Measurements from ENCODE around the gene MYO15A.
A peak's percentile ranks its signal among the peaks of the same experiment; 100 is the strongest.
"Not testable (repeated sequence)": the region's sequence is repeated elsewhere in the genome, so short reads cannot be mapped to it uniquely, and the experiment has no call there.

The MYO15A gene

DNA sequence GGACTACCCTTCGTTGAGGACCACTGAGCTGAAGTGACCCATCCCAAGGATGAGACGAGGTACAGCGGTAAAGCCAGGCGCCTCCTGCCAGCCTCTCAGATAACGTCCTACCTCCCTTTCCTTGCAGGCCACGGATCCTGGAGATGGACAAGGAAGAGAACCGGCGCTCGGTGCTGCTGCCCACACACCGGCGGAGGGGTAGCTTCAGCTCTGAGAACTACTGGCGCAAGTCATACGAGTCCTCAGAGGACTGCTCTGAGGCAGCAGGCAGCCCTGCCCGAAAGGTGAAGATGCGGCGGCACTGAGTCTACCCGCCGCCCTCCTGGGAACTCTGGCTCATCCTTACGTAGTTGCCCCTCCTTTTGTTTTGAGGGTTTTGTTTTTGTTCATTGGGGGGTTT, 99.5 kb downstream of the MYO15A start:
- Histone ChIP-seq H3K4me3 (ENCODE audit: severe bottlenecking) (no peak overlapping the region), H3K9me3 (ENCODE audit: severe bottlenecking) (no peaks in the 10 kb centered on the region), H3K27me3 (ENCODE audit: insufficient read depth, poor library complexity, severe bottlenecking) (no peaks in the 10 kb centered on the region), H3K36me3 (ENCODE audit: low read depth) (peaks cover 57% of the 10 kb centered on the region), H3K4me1 (ENCODE audit: insufficient read depth, poor library complexity, severe bottlenecking) (no peaks in the 10 kb centered on the region), H3K27ac (ENCODE audit: poor library complexity, severe bottlenecking) (no peak overlapping the region)
- TF ChIP-seq, protein P1, sequence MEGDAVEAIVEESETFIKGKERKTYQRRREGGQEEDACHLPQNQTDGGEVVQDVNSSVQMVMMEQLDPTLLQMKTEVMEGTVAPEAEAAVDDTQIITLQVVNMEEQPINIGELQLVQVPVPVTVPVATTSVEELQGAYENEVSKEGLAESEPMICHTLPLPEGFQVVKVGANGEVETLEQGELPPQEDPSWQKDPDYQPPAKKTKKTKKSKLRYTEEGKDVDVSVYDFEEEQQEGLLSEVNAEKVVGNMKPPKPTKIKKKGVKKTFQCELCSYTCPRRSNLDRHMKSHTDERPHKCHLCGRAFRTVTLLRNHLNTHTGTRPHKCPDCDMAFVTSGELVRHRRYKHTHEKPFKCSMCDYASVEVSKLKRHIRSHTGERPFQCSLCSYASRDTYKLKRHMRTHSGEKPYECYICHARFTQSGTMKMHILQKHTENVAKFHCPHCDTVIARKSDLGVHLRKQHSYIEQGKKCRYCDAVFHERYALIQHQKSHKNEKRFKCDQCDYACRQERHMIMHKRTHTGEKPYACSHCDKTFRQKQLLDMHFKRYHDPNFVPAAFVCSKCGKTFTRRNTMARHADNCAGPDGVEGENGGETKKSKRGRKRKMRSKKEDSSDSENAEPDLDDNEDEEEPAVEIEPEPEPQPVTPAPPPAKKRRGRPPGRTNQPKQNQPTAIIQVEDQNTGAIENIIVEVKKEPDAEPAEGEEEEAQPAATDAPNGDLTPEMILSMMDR (IDR thresholded peaks at IDR 0.05; ENCODE audit: poor library complexity, severe bottlenecking) = no peak
- ATAC-seq (ENCODE audit: low read depth) (no peak), DNase-seq (ENCODE audit: low spot score) (no peak)

DNA sequence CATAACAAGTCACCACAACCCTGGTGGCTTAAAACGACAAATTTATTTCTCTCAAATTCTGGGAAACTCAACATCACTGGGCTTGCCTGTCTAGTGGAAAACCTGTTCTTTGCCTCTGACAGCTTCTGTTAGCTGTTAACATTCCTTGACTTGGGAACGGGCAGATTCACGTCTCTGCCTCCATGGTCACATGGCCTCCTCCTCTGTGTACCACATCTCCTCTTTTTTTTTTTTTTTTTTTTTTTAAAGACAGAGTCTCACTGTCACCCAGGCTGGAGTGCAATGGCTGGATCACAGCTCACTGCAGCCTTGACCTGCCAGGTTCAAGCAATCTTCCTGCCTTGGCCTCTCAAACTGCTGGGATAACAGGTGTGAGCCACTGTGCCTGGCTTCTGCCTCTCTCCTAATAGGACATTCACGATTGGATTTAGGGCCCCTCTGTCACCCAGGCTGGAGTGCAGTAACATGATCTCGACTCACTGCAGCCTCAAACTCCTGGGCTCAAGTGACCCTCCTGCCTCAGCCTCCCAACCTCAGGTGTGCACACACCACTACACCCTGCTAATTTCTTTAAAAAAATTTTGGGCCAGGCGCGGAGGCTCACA, 105.2 kb downstream of the MYO15A start:
- no peak for ATAC-seq (ENCODE audit: low read depth)

DNA sequence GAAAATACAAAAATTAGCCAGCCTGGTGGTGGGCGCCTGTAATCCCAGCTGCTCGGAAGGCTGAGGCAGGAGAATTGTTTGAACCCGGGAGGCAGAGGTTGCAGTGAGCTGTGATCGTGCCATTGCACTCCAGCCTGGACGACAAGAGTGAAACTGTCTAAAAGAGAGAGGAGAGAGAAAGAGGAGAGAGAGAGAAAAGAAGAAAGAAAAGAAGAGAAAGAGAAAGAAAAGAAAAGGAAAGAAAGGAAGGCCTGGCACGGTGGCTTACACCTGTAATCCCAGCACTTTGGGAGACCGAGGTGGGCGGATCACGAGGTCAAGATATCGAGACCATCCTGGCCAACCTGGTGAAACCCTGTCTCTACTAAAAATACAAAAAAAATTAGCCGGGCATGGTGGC, 108.3 kb downstream of the MYO15A start:
- H3K4me3 ChIP-seq (ENCODE audit: severe bottlenecking); DNase-seq (ENCODE audit: low spot score); ATAC-seq (ENCODE audit: low read depth); H3K4me1 ChIP-seq (ENCODE audit: insufficient read depth, poor library complexity, severe bottlenecking); H3K27ac ChIP-seq (ENCODE audit: poor library complexity, severe bottlenecking); H3K36me3 ChIP-seq (ENCODE audit: low read depth); H3K9me3 ChIP-seq (ENCODE audit: severe bottlenecking); H3K27me3 ChIP-seq (ENCODE audit: insufficient read depth, poor library complexity, severe bottlenecking): not testable (repeated sequence)

More for the DNA sequence above, 105.2 kb downstream of the MYO15A start:
- peaks cover 16% of the 10 kb centered on the region for H3K36me3 ChIP-seq (ENCODE audit: low read depth)
- no peak overlapping the region for H3K27ac ChIP-seq (ENCODE audit: poor library complexity, severe bottlenecking)
- H3K9me3 ChIP-seq (ENCODE audit: severe bottlenecking) = no peaks in the 10 kb centered on the region
- H3K4me1 ChIP-seq (ENCODE audit: insufficient read depth, poor library complexity, severe bottlenecking) = no peaks in the 10 kb centered on the region
- TF ChIP-seq, protein P1 (IDR thresholded peaks at IDR 0.05; ENCODE audit: poor library complexity, severe bottlenecking) = no peak
- no peaks in the 10 kb centered on the region for H3K27me3 ChIP-seq (ENCODE audit: insufficient read depth, poor library complexity, severe bottlenecking)
- no peak overlapping the region for H3K4me3 ChIP-seq (ENCODE audit: severe bottlenecking)
- DNase-seq (ENCODE audit: low spot score) = no peak

DNA sequence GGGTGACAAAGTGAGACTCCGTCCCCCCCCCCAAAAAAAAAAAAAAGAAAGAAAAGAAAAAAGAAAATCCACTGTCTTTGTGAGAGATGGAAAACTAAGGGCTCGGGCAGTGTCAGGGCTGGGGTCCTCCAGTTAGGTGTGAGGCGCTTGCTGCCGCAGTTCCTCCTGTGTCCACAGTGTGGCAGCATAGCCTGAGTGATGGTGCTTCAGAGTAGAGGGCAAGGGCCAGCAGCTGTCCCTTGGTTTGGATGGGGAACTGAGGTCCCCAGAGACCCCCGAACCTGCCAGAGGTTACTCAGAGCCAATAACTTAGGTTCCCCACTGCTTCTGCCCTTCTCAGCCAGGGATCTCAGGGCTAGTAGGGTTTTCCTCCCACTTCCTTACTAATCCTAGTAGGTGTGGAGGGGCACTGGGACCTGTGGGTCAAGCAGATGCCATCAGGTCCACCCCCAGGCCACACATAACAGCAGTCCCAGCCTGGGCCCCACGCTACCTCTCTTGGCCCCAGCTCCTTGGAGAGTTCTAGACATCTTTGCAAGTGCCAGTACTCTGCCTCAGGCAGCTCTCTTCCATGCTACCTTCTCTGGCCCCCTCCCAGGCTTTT, 109.0 kb downstream of the MYO15A start:
- no peaks in the 10 kb centered on the region for H3K27me3 ChIP-seq (ENCODE audit: insufficient read depth, poor library complexity, severe bottlenecking)
- no peaks in the 10 kb centered on the region for H3K4me1 ChIP-seq (ENCODE audit: insufficient read depth, poor library complexity, severe bottlenecking)
- no peaks in the 10 kb centered on the region for H3K36me3 ChIP-seq (ENCODE audit: low read depth)
- H3K9me3 ChIP-seq (ENCODE audit: severe bottlenecking) = no peaks in the 10 kb centered on the region
- TF ChIP-seq, protein P1 (IDR thresholded peaks at IDR 0.05; ENCODE audit: poor library complexity, severe bottlenecking) = peak; percentile 92
- no peak overlapping the region for H3K27ac ChIP-seq (ENCODE audit: poor library complexity, severe bottlenecking)
- ATAC-seq (ENCODE audit: low read depth) (peak; percentile 83), DNase-seq (ENCODE audit: low spot score) (no peak)
- H3K4me3 ChIP-seq (ENCODE audit: severe bottlenecking) = no peak overlapping the region

DNA sequence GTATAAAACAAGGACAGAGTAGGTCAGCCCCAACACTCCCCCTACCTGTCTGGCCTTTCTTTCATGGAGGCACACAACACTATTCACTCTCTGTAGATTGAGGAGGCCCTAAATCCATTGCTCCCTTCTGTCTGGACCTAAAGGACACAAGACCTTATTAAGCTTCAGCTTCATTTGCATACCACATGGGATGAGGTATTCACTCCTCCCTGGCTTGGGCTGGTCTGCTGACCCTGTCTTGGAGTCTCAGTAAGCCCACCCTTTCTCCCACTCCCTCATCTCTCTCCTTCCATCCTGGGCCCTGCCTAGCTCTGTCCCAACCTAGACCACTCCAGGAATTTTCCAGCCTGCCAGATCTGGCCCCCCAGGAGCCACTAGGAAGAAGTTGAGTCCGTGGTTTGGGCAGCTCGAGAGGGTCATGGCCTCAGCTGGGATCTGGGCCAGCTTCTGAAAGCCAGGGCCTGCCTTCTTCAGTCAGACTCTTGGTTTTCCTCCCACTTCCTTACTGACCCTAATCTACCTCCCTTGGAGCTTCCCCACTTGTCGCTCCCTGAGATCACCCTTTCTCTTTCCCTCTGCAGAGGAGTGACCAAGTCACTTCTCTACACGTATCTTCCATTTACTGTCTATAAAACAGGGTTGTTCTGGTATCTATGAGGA, 110.3 kb downstream of the MYO15A start:
- ATAC-seq (ENCODE audit: low read depth) (no peak; the same call in 2 of the 3 replicates), DNase-seq (ENCODE audit: low spot score) (no peak)
- no peaks in the 10 kb centered on the region for H3K36me3 ChIP-seq (ENCODE audit: low read depth)
- H3K27ac ChIP-seq (ENCODE audit: poor library complexity, severe bottlenecking) = no peak overlapping the region
- H3K4me1 ChIP-seq (ENCODE audit: insufficient read depth, poor library complexity, severe bottlenecking) = no peaks in the 10 kb centered on the region
- no peaks in the 10 kb centered on the region for H3K9me3 ChIP-seq (ENCODE audit: severe bottlenecking)
- no peak overlapping the region for H3K4me3 ChIP-seq (ENCODE audit: severe bottlenecking)
- TF ChIP-seq, protein P1 (IDR thresholded peaks at IDR 0.05; ENCODE audit: poor library complexity, severe bottlenecking) = no peak
- no peaks in the 10 kb centered on the region for H3K27me3 ChIP-seq (ENCODE audit: insufficient read depth, poor library complexity, severe bottlenecking)
